ENCODE measurements around the gene RAD9A. TPM values are rescaled to one million over a fixed set of nuclear protein-coding genes. Genes with fewer than 3 reads are reported as not detected.
"Not testable (repeated sequence)": the region's sequence is repeated elsewhere in the genome, so short reads cannot be mapped to it uniquely, and the experiment has no call there.

RAD9A gene
- total RNA-seq, 2 experiments from 2014 or later: 29.7 to 30.6 TPM

GRCh38 chr11:67422891-67423290, 31.1 kb downstream of the RAD9A start:
- ChIA-PET CTCF (interaction anchor here (1.2 kb wide), 1 partner anchor 12 kb away, joined by 3 read pairs; no protein-coding TSS in a partner anchor), POLR2A (interaction anchor here (1.0 to 10.0 kb wide), 4 partner anchors 8 to 20 kb away, joined by 3 to 178 read pairs (median 54); partner anchors contain the start of genes PPP1CA, PTPRCAP and TBC1D10C)
- no peak overlapping the region for H3K4me3 Mint-ChIP-seq
- H3K27ac Mint-ChIP-seq: no peak overlapping the region
- peaks cover 32% of the 10 kb centered on the region for H3K4me1 Mint-ChIP-seq (ENCODE audit: low read depth)
- no peak for DNase-seq
- ATAC-seq: no peak
- H3K36me3 Mint-ChIP-seq (ENCODE audit: low read depth): peaks cover 1% of the 10 kb centered on the region
- no peak for TF ChIP-seq CTCF (IDR thresholded peaks at IDR 0.05)
- H3K9me3 Mint-ChIP-seq: no peaks in the 10 kb centered on the region
- intact Hi-C loops (cut with micrococcal nuclease): no loop called here
- H3K27me3 Mint-ChIP-seq: no peaks in the 10 kb centered on the region

GRCh38 chr11:67423466-67423865, 31.7 kb downstream of the RAD9A start:
- no peak overlapping the region for H3K4me3 Mint-ChIP-seq
- POLR2A ChIA-PET: interaction anchor here (1.0 to 10.0 kb wide), 5 partner anchors 9 to 19 kb away, joined by 3 to 178 read pairs (median 11); partner anchors contain the start of genes PTPRCAP and TBC1D10C
- peaks cover 27% of the 10 kb centered on the region for H3K4me1 Mint-ChIP-seq (ENCODE audit: low read depth)
- H3K27ac Mint-ChIP-seq: no peak overlapping the region
- DNase-seq: no peak
- H3K27me3 Mint-ChIP-seq: no peaks in the 10 kb centered on the region
- no peak for ATAC-seq
- H3K36me3 Mint-ChIP-seq (ENCODE audit: low read depth): peaks cover 1% of the 10 kb centered on the region
- TF ChIP-seq CTCF (IDR thresholded peaks at IDR 0.05): no peak
- no peaks in the 10 kb centered on the region for H3K9me3 Mint-ChIP-seq
- CTCF ChIA-PET: interaction anchor here (1.2 kb wide), 2 partner anchors 11 to 41 kb away, joined by 3 to 4 read pairs; no protein-coding TSS in a partner anchor
- intact Hi-C loops (cut with micrococcal nuclease): no loop called here

GRCh38 chr11:67423891-67424613, 32.3 kb downstream of the RAD9A start:
- H3K27me3 Mint-ChIP-seq: no peaks in the 10 kb centered on the region
- no peak for TF ChIP-seq CTCF (IDR thresholded peaks at IDR 0.05)
- ChIA-PET POLR2A (interaction anchor here (0.9 to 10.0 kb wide), 9 partner anchors 9 to 65 kb away, joined by 3 to 178 read pairs (median 4); partner anchors contain the start of genes PTPRCAP and TBC1D10C), CTCF (interaction anchor here (1.2 kb wide), 2 partner anchors 10 to 41 kb away, joined by 3 to 4 read pairs; no protein-coding TSS in a partner anchor)
- H3K9me3 Mint-ChIP-seq: no peaks in the 10 kb centered on the region
- DNase-seq (no peak), ATAC-seq (no peak)
- no peak overlapping the region for H3K27ac Mint-ChIP-seq
- H3K36me3 Mint-ChIP-seq (ENCODE audit: low read depth): peaks cover 1% of the 10 kb centered on the region
- intact Hi-C loops (cut with micrococcal nuclease): no loop called here
- H3K4me3 Mint-ChIP-seq: no peak overlapping the region
- H3K4me1 Mint-ChIP-seq (ENCODE audit: low read depth): peaks cover 22% of the 10 kb centered on the region

DNA sequence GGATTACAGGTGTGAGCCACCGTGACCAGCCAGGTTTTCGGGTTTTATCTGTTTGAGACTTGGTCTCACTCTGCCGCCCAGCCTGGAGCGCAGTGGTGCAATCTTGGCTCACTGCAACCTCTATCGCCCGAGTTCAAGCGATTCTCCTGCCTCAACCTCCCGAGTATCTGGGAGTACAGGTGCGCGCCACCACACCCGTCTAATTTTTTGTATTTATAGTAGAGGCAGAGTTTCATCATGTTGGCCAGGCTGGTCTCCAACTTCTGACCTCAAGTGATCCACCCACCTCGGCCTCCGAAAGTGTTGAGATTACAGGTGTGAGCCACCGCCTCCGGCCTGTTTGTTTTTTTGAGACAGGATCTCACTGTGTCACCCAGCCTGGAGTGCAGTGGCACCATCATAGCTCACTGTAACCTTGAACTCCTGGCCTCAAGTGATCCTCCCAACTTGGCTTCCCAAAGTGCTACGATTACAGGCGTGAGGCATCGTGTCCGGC, 35.6 kb downstream of the RAD9A start:
- ChIA-PET POLR2A (interaction anchor here (1.0 to 2.6 kb wide), 7 partner anchors 8 to 187 kb away, joined by 3 to 27 read pairs (median 5); partner anchors contain the start of gene PTPRCAP), CTCF (interaction anchor here (1.7 kb wide), 1 partner anchor 26 kb away, joined by 6 read pairs; the partner anchor contains the start of gene PPP1CA)
- intact Hi-C loops (cut with micrococcal nuclease); ATAC-seq; H3K27me3 Mint-ChIP-seq; H3K36me3 Mint-ChIP-seq (ENCODE audit: low read depth); H3K9me3 Mint-ChIP-seq: not testable (repeated sequence)
- Mint-ChIP-seq H3K27ac (peak overlapping the region; percentile 96), H3K4me3 (peak overlapping the region; percentile 94), H3K4me1 (ENCODE audit: low read depth) (peaks cover 22% of the 10 kb centered on the region)
- peak; percentile 63 for DNase-seq

DNA sequence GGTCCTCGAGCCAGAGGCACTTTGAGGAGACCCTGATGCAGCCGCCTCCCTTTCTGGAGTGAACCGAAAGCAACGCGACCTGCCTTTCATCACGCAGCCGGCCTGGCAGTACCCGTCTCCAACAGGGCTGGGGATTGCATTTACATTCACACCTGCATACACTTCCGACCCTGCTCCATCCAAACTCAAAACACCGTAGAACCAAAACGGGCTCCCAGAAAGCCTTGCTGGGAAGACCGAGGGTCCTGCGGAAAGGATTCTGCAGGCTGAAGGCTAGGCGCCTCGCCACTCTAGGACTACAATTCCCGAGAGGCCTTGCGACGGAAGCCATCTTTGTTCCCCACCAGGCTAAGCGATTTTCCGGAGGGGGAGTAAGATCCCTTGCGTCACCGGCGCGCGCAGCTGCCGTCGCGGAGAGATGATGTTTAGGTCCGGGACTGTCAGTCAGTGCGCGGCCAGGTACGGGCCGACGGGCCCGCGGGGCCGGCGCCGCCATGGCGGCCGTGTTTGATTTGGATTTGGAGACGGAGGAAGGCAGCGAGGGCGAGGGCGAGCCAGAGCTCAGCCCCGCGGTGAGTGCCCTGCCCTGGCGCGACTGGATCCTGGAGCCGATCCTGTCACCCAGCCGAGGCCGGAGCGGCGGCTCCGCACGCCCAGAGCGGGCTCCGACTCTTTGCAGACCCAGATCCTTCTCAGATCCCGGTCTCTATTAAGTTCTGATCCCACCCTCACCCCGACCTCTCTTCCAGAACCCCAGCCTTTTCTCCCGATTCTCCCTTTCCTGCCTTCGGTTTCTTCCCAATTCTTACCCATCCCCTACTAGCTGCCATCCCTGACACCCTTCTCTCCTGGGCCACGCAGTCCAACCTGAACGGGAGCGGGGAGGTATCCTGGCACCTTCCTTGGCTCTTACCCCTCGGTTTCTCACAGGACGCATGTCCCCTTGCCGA, 36.5 kb downstream of the RAD9A start, which contains the start of gene RPS6KB2:
Gene RPS6KB2 (plus strand): TSS at position 443 of the 950 bp plus-strand sequence. CDS start 52 bp downstream, at position 495.
- H3K9me3 Mint-ChIP-seq: no peaks in the 10 kb centered on the region
- DNase-seq: peak; percentile 100
- no peak for TF ChIP-seq CTCF (IDR thresholded peaks at IDR 0.05)
- peaks cover 22% of the 10 kb centered on the region for H3K4me1 Mint-ChIP-seq (ENCODE audit: low read depth)
- ChIA-PET CTCF (interaction anchor here (1.1 to 1.7 kb wide), 3 partner anchors 10 to 26 kb away, joined by 3 to 6 read pairs (median 4); partner anchors contain the start of gene PPP1CA), POLR2A (interaction anchor here (1.0 to 2.6 kb wide), 14 partner anchors 7 to 188 kb away, joined by 3 to 27 read pairs (median 5); partner anchors contain the start of genes CORO1B, PPP1CA, PTPRCAP and RAD9A)
- intact Hi-C loops (cut with micrococcal nuclease): no loop called here
- peak within 1 kb of the TSS; percentile 94 for H3K4me3 Mint-ChIP-seq
- H3K27me3 Mint-ChIP-seq: no peaks in the 10 kb centered on the region
- ATAC-seq: peak; percentile 81
- peak within 1 kb of the TSS; percentile 96 for H3K27ac Mint-ChIP-seq
- peaks cover 11% of the 10 kb centered on the region for H3K36me3 Mint-ChIP-seq (ENCODE audit: low read depth)
